Measurements from ENCODE around the gene INPP5D.

INPP5D gene

GRCh38 chr2:233161730-233162129, 101.6 kb downstream of the INPP5D start:
- no peak for TF ChIP-seq CTCF (IDR thresholded peaks at IDR 0.05; ENCODE audit: low read depth, low read length, missing control alignments)
- no peak for DNase-seq (ENCODE audit: low read depth)
- no peak overlapping the region for H3K4me3 ChIP-seq (ENCODE audit: low read depth, low read length)

- TF ChIP-seq CTCF (IDR thresholded peaks at IDR 0.05; ENCODE audit: low read depth, low read length, missing control alignments) = no peak
- H3K4me3 ChIP-seq (ENCODE audit: low read depth, low read length) = no peak overlapping the region
- no peak for DNase-seq (ENCODE audit: low read depth)
These were observed 102.6 kb downstream of the INPP5D start for GRCh38 chr2:233162770-233163169.

- no peak for DNase-seq (ENCODE audit: low read depth)
- no peak overlapping the region for H3K4me3 ChIP-seq (ENCODE audit: low read depth, low read length)
- no peak for TF ChIP-seq CTCF (IDR thresholded peaks at IDR 0.05; ENCODE audit: low read depth, low read length, missing control alignments)
These were observed 103.5 kb downstream of the INPP5D start for GRCh38 chr2:233163486-233164103.

GRCh38 chr2:233164128-233164635, 104.0 kb downstream of the INPP5D start:
- TF ChIP-seq CTCF (IDR thresholded peaks at IDR 0.05; ENCODE audit: low read depth, low read length, missing control alignments) = no peak
- no peak for DNase-seq (ENCODE audit: low read depth)
- H3K4me3 ChIP-seq (ENCODE audit: low read depth, low read length) = no peak overlapping the region

GRCh38 chr2:233164967-233165366, 104.8 kb downstream of the INPP5D start:
- DNase-seq (ENCODE audit: low read depth) = no peak
- no peak for TF ChIP-seq CTCF (IDR thresholded peaks at IDR 0.05; ENCODE audit: low read depth, low read length, missing control alignments)
- no peak overlapping the region for H3K4me3 ChIP-seq (ENCODE audit: low read depth, low read length)

GRCh38 chr2:233165543-233165894, 105.4 kb downstream of the INPP5D start:
- no peak for TF ChIP-seq CTCF (IDR thresholded peaks at IDR 0.05; ENCODE audit: low read depth, low read length, missing control alignments)

More at GRCh38 chr2:233165543-233165894, 105.4 kb downstream of the INPP5D start:
- no peak overlapping the region for H3K4me3 ChIP-seq (ENCODE audit: low read depth, low read length)
- DNase-seq (ENCODE audit: low read depth) = no peak

Measured in GM12864 (cell line).